Sigmoid colon (tissue), 4 donors: ENCODE measurements around the gene NTN3.

ENCODE experiments used
- POLR2AphosphoS5 ChIP-seq, 4 donors: sonication (generic); formaldehyde crosslinking; IDR thresholded peaks; one replicate each; pipeline ENCODE4 v1.6.1; 2017; ENCODE audit warnings: antibody characterized with exemption in 4 of 4
- TF ChIP-seq, protein P1 (sequence below), 4 experiments: fragments of 450-650 bp in 3 of 4; fragments of 200-600 bp in 1 of 4; IDR thresholded peaks; one replicate each; pipeline ENCODE4 v1.5.1; 2016 to 2019; ENCODE audit warnings: antibody characterized with exemption in 4 of 4, mild to moderate bottlenecking in 3 of 4, moderate library complexity in 2 of 4

DNA sequence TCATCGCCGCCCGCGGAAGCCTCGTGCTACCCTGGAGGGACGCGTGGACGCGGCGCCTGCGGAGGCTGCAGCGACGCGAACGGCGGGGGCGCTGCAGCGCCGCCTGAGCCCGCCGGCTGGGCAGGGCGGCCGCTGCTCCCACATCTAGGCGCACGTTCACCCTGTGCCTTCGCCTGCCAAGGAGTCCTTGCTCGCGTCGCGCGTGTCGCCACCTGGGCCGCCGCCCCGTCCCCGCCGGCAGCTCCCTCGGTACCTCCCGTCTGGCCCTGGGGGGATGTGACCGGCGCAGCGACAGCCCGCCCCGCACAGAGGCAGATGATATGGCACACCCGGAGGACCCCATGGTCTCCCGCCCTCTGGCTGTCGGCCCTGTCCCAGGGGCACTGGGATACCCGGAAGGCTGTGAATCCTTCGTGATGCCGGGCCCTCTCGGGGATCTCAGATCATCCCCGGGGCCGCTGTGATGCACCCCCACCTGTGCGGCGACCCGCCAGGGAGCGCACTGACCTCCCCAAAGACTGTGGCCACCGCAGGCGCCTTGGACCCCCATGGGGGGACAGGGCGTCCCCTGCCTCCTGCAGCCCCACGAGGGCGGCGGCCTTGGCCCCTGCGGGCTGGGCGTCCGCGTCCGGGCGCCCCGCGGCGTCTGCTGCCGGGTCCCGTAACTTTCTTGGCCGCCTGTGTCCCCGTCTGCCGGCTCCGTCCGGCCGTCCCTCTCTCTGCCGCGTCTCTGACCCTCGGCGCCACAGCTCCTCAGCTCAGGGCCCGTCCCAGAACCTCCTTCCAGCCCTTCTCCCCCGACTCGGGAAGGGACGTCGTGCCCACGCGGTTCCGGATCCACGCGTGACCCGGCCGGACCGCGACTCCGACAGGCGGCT lies 3.1 kb downstream of the NTN3 start:
- TF ChIP-seq, protein P1, sequence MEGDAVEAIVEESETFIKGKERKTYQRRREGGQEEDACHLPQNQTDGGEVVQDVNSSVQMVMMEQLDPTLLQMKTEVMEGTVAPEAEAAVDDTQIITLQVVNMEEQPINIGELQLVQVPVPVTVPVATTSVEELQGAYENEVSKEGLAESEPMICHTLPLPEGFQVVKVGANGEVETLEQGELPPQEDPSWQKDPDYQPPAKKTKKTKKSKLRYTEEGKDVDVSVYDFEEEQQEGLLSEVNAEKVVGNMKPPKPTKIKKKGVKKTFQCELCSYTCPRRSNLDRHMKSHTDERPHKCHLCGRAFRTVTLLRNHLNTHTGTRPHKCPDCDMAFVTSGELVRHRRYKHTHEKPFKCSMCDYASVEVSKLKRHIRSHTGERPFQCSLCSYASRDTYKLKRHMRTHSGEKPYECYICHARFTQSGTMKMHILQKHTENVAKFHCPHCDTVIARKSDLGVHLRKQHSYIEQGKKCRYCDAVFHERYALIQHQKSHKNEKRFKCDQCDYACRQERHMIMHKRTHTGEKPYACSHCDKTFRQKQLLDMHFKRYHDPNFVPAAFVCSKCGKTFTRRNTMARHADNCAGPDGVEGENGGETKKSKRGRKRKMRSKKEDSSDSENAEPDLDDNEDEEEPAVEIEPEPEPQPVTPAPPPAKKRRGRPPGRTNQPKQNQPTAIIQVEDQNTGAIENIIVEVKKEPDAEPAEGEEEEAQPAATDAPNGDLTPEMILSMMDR (IDR thresholded peaks at IDR 0.05): peak in 1 of 4 experiments; percentile 32
- no peak for TF ChIP-seq POLR2AphosphoS5 (IDR thresholded peaks at IDR 0.05)
